GM20000 (cell line): Measurements from ENCODE around the gene ADARB2.
"Not testable (repeated sequence)": the region's sequence is repeated elsewhere in the genome, so short reads cannot be mapped to it uniquely, and the experiment has no call there.

Experiments used
- DNase-seq: peaks from one replicate; pipeline ENCODE4 v3.0.0; 2012; ENCODE audit warnings: low spot score
- TF ChIP-seq, protein P1 (sequence below): IDR thresholded peaks from 2 replicates; pipeline ENCODE4 v1.5.1; 2012; ENCODE audit warnings: mild to moderate bottlenecking, control low read depth; ENCODE audit errors: extremely low read depth, missing control alignments

ADARB2 gene

DNA sequence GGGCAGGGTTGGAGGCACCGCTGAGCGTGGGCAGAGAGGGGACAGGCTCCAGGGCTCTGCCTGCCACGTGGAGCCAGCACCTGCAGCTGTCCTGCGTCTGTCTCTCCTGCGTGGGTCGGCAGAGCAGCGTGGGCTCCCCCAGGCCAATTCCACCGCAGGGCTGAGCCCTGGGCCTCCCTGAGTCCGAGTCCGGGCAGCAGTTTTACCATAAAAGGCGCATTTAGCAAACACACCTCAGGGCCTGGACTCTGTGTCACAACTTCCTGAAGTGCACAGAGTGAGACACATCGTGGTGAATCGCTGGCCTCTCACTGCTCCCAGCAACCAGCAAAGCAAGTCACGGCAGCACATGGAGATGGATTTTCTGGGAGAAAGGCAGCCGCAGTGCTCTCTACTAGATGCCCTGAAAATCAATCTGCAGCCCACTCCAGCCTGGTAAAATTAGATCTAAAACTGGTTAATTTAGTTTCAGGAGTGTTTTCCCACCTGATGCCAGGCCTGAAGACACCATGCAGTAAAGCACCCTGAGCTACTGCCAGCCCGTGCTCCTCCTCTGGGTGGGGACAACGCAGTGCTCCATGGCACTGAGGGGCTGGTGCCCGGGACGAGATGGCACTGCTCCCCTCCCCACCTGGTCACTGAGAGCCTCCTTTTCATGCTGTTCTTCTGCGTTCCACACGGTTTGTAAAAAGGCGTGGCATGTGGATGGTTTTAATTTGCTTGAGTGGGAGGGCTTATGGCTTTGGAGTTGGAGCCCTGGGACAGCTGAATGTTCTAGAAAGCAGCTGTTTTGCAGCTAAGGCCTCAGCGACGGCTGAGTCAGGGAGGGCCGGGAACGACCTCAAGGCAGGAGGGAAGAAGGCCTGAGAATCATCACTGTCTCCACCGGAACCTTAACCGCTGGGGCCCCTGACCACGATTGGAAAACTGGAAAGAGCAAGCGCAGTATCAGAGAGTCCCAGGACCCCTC lies 336.9 kb downstream of the ADARB2 start:
- TF ChIP-seq, protein P1, sequence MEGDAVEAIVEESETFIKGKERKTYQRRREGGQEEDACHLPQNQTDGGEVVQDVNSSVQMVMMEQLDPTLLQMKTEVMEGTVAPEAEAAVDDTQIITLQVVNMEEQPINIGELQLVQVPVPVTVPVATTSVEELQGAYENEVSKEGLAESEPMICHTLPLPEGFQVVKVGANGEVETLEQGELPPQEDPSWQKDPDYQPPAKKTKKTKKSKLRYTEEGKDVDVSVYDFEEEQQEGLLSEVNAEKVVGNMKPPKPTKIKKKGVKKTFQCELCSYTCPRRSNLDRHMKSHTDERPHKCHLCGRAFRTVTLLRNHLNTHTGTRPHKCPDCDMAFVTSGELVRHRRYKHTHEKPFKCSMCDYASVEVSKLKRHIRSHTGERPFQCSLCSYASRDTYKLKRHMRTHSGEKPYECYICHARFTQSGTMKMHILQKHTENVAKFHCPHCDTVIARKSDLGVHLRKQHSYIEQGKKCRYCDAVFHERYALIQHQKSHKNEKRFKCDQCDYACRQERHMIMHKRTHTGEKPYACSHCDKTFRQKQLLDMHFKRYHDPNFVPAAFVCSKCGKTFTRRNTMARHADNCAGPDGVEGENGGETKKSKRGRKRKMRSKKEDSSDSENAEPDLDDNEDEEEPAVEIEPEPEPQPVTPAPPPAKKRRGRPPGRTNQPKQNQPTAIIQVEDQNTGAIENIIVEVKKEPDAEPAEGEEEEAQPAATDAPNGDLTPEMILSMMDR: no peak
- peak; percentile 15 for DNase-seq

DNA sequence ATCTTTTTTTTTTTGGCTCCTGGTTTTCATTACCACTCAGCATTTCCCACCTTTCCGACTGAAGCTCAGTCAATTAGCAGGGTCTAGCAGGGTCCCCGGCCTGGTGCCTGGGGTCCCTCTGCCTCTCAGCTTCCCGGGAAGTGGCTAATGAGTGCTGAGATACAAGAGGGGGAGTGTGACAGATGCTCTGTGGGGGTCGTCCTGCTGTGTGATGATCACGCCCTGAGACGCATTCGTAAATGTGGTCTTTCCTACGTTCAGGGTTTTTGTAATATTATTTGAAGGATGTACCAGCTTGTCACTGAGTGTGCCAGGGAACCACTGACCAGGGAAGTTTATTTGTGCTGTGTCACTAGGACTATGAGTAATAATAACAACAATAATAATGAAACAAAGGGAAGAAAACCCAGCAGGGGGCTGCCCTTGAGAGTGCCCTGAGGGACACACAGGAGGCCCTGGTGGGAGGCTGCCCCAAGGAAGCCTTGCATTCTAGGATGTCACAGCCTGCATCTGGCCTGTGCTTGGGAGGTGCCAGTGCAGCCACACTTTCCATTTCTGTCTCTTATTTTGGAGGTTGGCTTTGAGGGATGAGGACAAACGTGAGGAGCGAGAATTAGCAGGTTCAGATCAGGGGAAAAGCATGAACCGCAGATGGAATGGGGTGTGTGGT lies 337.8 kb downstream of the ADARB2 start:
- TF ChIP-seq, protein P1: no peak
- DNase-seq: no peak

DNA sequence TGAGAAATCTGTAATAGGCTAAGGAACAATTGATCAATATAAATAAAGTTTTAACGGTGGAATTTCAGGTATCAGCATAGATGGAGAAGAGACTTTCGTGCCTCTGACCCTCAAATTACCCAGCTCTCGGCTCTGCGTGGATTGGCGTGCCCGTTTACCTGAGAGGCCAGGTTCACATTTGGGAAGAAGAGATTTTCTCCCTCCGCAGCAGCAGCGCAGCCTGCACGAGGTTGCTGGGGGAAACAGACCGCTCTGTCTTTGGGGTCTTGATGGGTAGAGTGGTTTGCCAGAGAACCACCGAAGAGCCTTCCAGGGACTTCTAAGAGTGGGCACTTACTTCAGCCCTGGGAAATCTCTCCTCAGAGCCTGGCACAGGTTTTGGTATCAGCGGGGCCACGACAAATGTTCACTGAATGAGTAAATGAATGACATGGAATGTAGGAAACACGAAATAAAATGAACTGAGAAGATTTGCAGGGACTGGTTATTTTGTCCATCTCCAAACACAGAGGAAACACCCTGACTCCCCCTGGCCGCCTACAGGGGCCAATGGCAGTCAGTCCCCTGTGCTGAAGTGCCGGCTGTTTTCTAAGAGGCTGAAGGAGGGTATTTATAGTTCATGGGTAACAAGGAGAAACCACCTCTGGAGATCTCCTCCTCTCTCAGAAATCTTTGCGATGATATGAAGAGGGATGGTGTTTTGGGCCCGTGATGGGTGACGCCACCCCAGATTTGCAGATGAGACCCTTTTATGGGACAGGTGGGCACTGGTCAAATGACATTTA lies 338.5 kb downstream of the ADARB2 start:
- TF ChIP-seq, protein P1: no peak
- DNase-seq: no peak

DNA sequence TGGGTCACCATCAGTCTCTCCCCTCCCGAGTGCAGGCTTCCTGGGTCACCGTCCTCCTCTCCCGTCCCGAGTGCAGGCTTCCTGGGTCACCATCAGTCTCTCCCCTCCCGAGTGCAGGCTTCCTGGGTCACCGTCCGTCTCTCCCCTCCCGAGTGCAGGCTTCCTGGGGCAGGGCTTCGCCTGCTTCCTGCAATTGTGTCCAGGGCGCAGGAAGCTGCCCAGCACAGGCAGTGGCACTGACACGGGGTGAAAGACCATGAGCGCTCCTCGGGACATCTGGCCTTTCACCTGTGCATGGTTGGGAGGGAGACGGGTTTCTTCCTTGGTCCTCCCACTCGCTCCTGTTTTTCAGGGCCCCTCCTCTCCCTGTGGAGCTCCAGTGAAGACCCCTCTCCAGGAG lies 339.2 kb downstream of the ADARB2 start:
- not testable (repeated sequence) for DNase-seq

DNA sequence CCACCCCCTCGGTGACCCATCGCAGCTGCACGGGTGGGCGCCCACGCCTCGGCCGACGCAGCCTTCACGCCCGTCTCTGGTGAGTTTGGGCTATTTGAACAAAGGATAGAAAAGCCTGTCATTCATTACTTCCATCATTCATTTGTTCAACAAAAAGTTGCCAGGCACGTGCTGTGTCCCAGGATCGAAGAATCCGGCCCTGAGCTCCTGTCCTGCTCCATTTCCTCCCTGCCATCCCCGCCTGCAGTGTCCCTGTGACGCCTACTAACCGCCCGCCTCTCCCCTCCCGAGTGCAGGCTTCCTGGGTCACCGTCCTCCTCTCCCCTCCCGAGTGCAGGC lies 341.1 kb downstream of the ADARB2 start:
- TF ChIP-seq, protein P1: no peak
- no peak for DNase-seq

DNA sequence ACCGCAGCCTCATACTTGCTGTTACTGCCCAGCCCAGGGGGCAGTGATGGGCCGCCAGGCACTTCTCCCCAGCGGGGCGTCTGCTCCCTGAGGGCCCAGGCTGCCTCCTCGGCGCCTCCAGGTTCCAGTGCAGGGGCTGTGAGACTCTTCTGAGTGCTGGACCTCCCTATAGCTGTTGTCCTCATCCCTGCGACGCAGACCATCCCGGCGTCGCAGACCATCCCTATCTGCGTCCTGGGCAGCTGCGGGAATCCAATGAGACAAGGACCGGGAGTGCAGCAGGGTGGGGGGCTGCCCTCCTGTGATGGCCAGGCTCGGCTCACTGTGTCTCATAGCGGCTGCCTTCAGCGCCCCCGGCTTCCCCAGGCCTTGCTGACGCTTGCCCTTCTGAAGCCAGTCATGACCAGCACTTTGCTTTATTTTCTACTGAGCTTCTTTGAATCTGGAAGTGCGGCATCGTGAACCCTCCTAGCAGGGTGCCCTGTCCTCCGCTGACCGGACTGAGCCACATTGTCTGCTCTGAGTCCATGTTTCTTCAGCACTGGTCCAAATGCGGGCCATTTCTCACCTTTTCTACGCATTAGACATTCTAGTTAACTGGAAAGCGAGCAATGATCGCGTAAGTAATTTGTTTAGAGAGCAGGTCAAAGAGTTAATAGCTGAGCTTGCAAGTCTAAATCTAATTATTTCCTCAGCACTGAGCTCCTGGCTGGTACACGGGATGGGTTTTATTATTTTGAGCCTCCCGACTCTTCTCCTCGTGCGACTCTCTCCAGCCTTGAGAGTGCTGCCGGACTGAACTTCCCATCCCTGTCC lies 341.6 kb downstream of the ADARB2 start:
- TF ChIP-seq, protein P1: no peak
- no peak for DNase-seq

DNA sequence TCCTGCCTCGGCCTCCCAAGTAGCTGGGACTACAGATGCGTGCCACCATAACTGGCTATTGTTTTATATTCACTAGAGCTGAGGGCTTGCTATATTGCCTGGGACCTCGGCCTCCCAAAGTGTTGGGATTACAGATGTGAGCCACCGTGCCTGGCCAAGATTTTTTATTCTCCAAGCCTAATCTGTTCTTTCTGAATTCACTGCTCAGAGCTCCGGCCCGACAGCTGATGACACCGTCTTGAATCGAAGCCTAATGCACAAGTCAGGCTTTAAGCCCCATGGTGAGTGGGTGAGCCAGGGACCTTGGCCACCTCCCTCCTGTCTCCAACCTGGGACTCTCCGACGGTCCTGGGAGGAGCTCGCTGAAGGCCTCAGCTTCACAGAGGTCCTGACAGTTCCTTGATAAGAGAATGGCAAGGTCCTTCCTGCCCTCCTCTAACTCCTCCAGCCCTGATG lies 342.3 kb downstream of the ADARB2 start:
- DNase-seq: no peak
- TF ChIP-seq, protein P1: no peak
